CD8-positive, alpha-beta memory T cell (primary cell): Measurements from ENCODE around the gene PLA2G2C. TPM values are rescaled to one million over a fixed set of nuclear protein-coding genes. Genes with fewer than 3 reads are reported as not detected.
A peak's percentile ranks its signal among the peaks of the same experiment; 100 is the strongest.
"Not testable (repeated sequence)": the region's sequence is repeated elsewhere in the genome, so short reads cannot be mapped to it uniquely, and the experiment has no call there.

ENCODE experiments used
- CTCF ChIA-PET: fragments of 350-600 bp; sonication (Branson Sonifier 250); formaldehyde crosslinking; loops from one replicate; lab custom pipeline; 2021; ENCODE audit warnings: antibody characterized with exemption; lab: Charles Lee
- POLR2A ChIA-PET: fragments of 350-600 bp; sonication (Branson Sonifier 250); formaldehyde crosslinking; loops from one replicate; lab custom pipeline; 2021; ENCODE audit warnings: antibody characterized with exemption; lab: Charles Lee
- DNase-seq, 5 donors: peaks; one replicate each; pipeline versions ENCODE4 v3.0.0 to v3.0.0-alpha.2; 2020 to 2022; ENCODE audit warnings: mixed read lengths in 1 of 5
- H3K27ac ChIP-seq: one replicate; pipeline ENCODE4 v1.7.0; 2013; ENCODE audit warnings: low read depth, mild to moderate bottlenecking, low read length, moderate library complexity
- H3K27me3 ChIP-seq: 2 replicates; pipeline ENCODE4 v1.7.0; 2013; ENCODE audit warnings: low read length, mild to moderate bottlenecking; ENCODE audit not compliant: insufficient read depth, poor library complexity, severe bottlenecking
- H3K36me3 ChIP-seq: 2 replicates; pipeline ENCODE4 v1.7.0; 2013; ENCODE audit warnings: mild to moderate bottlenecking, low read length, moderate library complexity; ENCODE audit not compliant: insufficient read depth
- H3K4me1 ChIP-seq: 2 replicates; pipeline ENCODE4 v1.7.0; 2013; ENCODE audit warnings: mild to moderate bottlenecking, low read length, moderate library complexity; ENCODE audit not compliant: insufficient read depth
- H3K4me3 ChIP-seq: 2 replicates; pipeline ENCODE4 v1.7.0; 2013; ENCODE audit warnings: mild to moderate bottlenecking, low read length
- H3K9me3 ChIP-seq: 2 replicates; pipeline ENCODE4 v1.7.0; 2013; ENCODE audit warnings: mild to moderate bottlenecking, low read length
- H3K27ac Mint-ChIP-seq, 8 donors: one replicate each; pipeline ENCODE4 v1.8.0; 2020 to 2021; ENCODE audit warnings: mixed read lengths in 8 of 8, mild to moderate bottlenecking in 6 of 8, inconsistent platforms in 3 of 8, moderate library complexity in 3 of 8
- H3K27me3 Mint-ChIP-seq, 2 donors: one replicate each; pipeline ENCODE4 v1.8.0; 2020 to 2021; ENCODE audit warnings: mixed read lengths in 2 of 2, mild to moderate bottlenecking in 1 of 2, moderate library complexity in 1 of 2
- H3K36me3 Mint-ChIP-seq, 3 donors: one replicate each; pipeline ENCODE4 v1.8.0; 2020 to 2021; ENCODE audit warnings: mixed read lengths in 3 of 3, inconsistent platforms in 1 of 3, mild to moderate bottlenecking in 1 of 3
- H3K4me1 Mint-ChIP-seq, 3 donors: one replicate each; pipeline ENCODE4 v1.8.0; 2020 to 2021; ENCODE audit warnings: mixed read lengths in 3 of 3, inconsistent platforms in 1 of 3, mild to moderate bottlenecking in 1 of 3
- H3K4me3 Mint-ChIP-seq, 7 donors: one replicate each; pipeline ENCODE4 v1.8.0; 2020 to 2021; ENCODE audit warnings: mixed read lengths in 7 of 7, mild to moderate bottlenecking in 6 of 7, moderate library complexity in 4 of 7, inconsistent platforms in 2 of 7
- H3K9me3 Mint-ChIP-seq, 5 donors: one replicate each; pipeline ENCODE4 v1.8.0; 2020 to 2022; ENCODE audit warnings: mixed read lengths in 5 of 5, mild to moderate bottlenecking in 3 of 5, moderate library complexity in 2 of 5, inconsistent platforms in 1 of 5
- polyA plus RNA-seq: library from polyadenylated mRNA; unstranded; fragments of 300-500 nt; fragmentation: Illumina TruSeq; gene quantifications from one replicate; pipeline ENCODE4 v1.2.3, GENCODE V29; 2021
- total RNA-seq, 2 experiments: library from RNA; stranded (reverse); gene quantifications; one replicate each; pipeline ENCODE4 v1.2.3, GENCODE V29; 2021

The PLA2G2C gene
- not detected for total RNA-seq
- polyA plus RNA-seq, result not detected

DNA sequence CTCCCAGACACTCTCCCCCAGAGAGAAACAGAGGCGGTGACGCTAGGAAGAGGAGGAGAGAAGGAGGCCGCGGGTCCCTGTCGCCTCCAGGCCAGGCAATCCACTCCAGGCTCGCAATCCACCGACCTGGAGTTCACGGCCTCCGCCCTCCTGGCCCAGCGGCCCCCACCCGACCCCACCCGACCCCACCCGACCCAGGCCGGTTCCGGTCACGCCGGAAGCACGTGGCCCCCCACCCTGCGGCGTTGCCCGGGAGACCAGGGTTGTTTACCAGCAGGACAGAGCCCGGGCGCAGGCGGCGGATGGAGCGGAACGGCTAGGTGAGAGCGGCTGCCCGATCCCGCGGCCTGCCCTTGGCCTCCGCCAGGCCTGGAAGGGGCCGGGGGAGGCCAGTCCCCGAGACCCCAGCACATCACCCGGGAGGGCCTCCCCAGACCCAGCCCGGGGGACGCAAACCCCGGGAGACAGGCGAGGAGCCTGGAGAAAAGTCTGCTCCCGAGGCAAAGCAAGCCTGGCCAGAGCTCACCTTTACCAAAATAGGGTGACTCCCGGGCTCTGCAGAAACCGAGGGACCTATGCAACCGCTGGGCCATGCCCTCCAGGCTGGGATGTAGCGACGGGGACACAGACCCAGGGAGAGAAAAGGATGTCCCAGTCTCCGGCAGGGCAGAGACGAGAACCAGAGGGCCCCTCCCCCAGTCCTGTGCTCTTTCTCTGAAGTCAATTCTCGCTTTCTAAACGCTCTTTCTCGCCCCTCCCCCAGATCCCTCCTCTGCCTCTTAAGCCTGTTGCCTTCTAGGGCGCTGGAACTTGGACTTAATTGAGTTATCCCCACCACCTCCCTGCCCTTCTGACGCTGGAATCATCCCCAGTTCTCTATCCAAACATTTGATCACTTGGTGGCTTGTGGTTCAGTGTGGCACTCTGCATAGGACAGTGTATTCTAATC, at the start of gene PLA2G2C, which contains the start of gene UBXN10:
PLA2G2C (minus strand) TSS at position 685 of the 949 bp plus-strand sequence. CDS start 9,155 bp downstream, outside the sequence.
UBXN10 (plus strand) TSS at position 263 of the 949 bp plus-strand sequence. CDS start 4,466 bp downstream, outside the sequence.
- Histone ChIP-seq H3K4me1 (peaks cover 40% of the 10 kb centered on the region), H3K27me3 (no peaks in the 10 kb centered on the region), H3K36me3 (no peaks in the 10 kb centered on the region), H3K4me3 (peak within 1 kb of the TSS; percentile 75), H3K27ac (peak within 1 kb of the TSS; percentile 86), H3K9me3 (no peaks in the 10 kb centered on the region)
- peak in 4 of 5 donors; percentile 16 to 54 (median 34) for DNase-seq
- H3K4me3 Mint-ChIP-seq, result peak within 1 kb of the TSS; percentile 78 to 90 (median 83)
- ChIA-PET CTCF (interaction anchor here (1.0 to 1.5 kb wide), 2 partner anchors 26 to 35 kb away, joined by 4 to 5 read pairs; no protein-coding TSS in a partner anchor), POLR2A (no interaction called here)
- H3K36me3 Mint-ChIP-seq, result no peaks in the 10 kb centered on the region
- H3K9me3 Mint-ChIP-seq, result no peaks in the 10 kb centered on the region
- H3K4me1 Mint-ChIP-seq, result peaks cover 40 to 50% (median 46%) of the 10 kb centered on the region in 3 donors
- peak within 1 kb of the TSS; percentile 62 to 96 (median 92) for H3K27ac Mint-ChIP-seq
- H3K27me3 Mint-ChIP-seq, result peaks cover 4 to 17% of the 10 kb centered on the region in 2 donors

DNA sequence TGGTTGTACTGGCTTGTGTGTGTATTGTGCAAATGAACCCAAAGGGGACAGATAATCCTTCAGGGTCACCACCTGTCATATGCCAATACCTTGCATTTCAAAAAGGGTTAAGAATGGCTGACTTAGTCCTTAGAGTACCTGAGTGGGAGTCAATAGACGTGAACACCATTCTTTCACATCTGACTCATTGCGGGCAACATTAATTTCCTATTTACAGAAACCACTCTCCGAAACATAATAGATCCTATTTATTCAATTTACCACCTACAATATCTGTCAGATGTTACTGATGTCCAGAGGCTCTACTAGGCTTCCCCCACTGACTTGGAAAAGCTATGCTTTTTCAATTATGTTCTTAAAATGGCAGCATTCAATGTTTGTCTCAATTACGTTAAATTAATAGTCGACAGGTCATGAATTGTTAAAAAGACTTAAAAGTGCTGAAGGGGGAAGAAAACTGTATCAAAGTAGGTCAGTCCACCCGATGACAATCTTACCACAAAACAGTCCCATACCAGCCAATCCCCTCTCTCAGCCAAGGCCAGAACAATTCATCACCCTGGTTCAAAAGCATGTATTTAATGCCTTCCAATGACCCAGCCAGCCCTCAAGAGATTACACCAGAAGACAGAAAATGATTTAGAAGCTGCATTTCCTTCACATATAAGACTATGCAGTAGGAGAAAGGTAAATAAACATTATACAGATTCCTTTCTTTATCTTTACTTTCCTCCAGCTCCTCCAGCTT, 48.6 kb upstream of the PLA2G2C start:
- no peak for DNase-seq
- Mint-ChIP-seq H3K9me3 (peaks cover 0 to under 1% (median 0%) of the 10 kb centered on the region in 5 donors), H3K4me3 (no peak overlapping the region), H3K36me3 (no peaks in the 10 kb centered on the region), H3K4me1 (no peaks in the 10 kb centered on the region), H3K27ac (no peak overlapping the region), H3K27me3 (peaks cover 29 to 59% of the 10 kb centered on the region in 2 donors)
- no peaks in the 10 kb centered on the region for H3K9me3 ChIP-seq
- H3K4me1 ChIP-seq, result no peaks in the 10 kb centered on the region
- ChIA-PET CTCF (no interaction called here), POLR2A (no interaction called here)
- no peak overlapping the region for H3K4me3 ChIP-seq
- no peak overlapping the region for H3K27ac ChIP-seq
- H3K27me3 ChIP-seq, result no peaks in the 10 kb centered on the region
- H3K36me3 ChIP-seq, result no peaks in the 10 kb centered on the region

GRCh38 chr1:20233866-20234265, 47.5 kb upstream of the PLA2G2C start:
- Mint-ChIP-seq H3K4me3 (no peak overlapping the region), H3K36me3 (no peaks in the 10 kb centered on the region), H3K27ac (no peak overlapping the region), H3K4me1 (no peaks in the 10 kb centered on the region), H3K27me3 (peaks cover 29 to 62% of the 10 kb centered on the region in 2 donors), H3K9me3 (no peaks in the 10 kb centered on the region)
- H3K27ac ChIP-seq, result no peak overlapping the region
- ChIA-PET CTCF (no interaction called here), POLR2A (no interaction called here)
- H3K4me3 ChIP-seq, result no peak overlapping the region
- no peaks in the 10 kb centered on the region for H3K4me1 ChIP-seq
- H3K9me3 ChIP-seq, result no peaks in the 10 kb centered on the region
- DNase-seq, result no peak
- H3K27me3 ChIP-seq, result no peaks in the 10 kb centered on the region
- H3K36me3 ChIP-seq, result no peaks in the 10 kb centered on the region

DNA sequence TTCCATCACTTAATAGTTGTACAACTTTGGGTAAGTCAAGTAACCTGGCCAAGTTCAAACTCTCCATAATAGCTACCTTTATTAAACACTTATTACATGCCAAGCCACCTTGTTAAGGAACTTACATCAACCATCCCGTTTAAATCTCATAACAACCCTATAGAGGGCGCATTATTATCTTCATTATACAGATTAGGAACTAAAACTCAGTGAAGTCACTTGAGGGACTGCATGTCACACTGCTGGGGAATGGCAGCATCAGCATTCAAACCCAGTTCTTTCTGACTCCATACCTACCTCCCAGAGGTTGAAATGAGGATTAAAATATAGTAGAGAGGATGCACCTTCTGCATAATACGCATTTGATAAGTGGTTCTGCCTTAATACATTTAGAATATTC, 47.1 kb upstream of the PLA2G2C start:
- no peaks in the 10 kb centered on the region for H3K9me3 ChIP-seq
- peaks cover 33 to 66% of the 10 kb centered on the region in 2 donors for H3K27me3 Mint-ChIP-seq
- H3K4me1 ChIP-seq, result no peaks in the 10 kb centered on the region
- no peaks in the 10 kb centered on the region for H3K4me1 Mint-ChIP-seq
- no peak overlapping the region for H3K27ac ChIP-seq
- no peaks in the 10 kb centered on the region for H3K36me3 ChIP-seq
- peak overlapping the region in 1 of 8 donors; percentile 48 for H3K27ac Mint-ChIP-seq
- H3K27me3 ChIP-seq, result peaks cover 2% of the 10 kb centered on the region
- POLR2A ChIA-PET, result no interaction called here
- no peak for DNase-seq
- CTCF ChIA-PET, result no interaction called here
- no peaks in the 10 kb centered on the region for H3K9me3 Mint-ChIP-seq
- no peak overlapping the region for H3K4me3 Mint-ChIP-seq
- H3K4me3 ChIP-seq, result no peak overlapping the region
- H3K36me3 Mint-ChIP-seq, result no peaks in the 10 kb centered on the region

DNA sequence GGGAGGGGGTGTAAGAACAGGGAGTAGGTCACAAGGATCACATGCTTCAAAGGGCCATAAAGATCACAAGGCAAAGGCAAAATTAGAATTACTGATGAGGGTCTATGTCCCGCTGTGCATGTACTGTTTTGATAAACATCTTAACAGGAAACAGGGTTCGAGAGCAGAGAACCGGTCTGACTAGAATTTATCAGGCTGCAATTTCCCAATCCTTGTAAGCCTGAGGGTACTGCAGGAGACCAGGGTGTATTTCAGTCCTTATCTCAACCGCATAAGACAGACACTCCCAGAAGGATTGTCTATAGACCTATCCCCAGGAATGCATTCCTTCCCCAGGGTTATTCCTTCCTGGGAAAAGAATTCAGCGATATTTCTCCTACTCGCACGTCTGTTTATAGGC, 46.2 kb upstream of the PLA2G2C start:
- H3K36me3 ChIP-seq, DNase-seq, H3K27ac Mint-ChIP-seq, H3K9me3 ChIP-seq, H3K36me3 Mint-ChIP-seq, H3K27ac ChIP-seq, H3K27me3 ChIP-seq, H3K4me3 Mint-ChIP-seq, POLR2A ChIA-PET, H3K9me3 Mint-ChIP-seq, H3K4me3 ChIP-seq, H3K4me1 ChIP-seq, H3K4me1 Mint-ChIP-seq: not testable (repeated sequence)
- peaks cover 38 to 68% of the 10 kb centered on the region in 2 donors for H3K27me3 Mint-ChIP-seq
- CTCF ChIA-PET, result interaction anchor here (1.4 kb wide), 1 partner anchor 19 kb away, joined by 5 read pairs; no protein-coding TSS in a partner anchor

GRCh38 chr1:20229171-20229570, 42.9 kb upstream of the PLA2G2C start:
- peaks cover 8% of the 10 kb centered on the region for H3K27me3 ChIP-seq
- Mint-ChIP-seq H3K27me3 (peaks cover 39 to 74% of the 10 kb centered on the region in 2 donors), H3K4me3 (no peak overlapping the region), H3K36me3 (no peaks in the 10 kb centered on the region), H3K9me3 (no peaks in the 10 kb centered on the region), H3K4me1 (no peaks in the 10 kb centered on the region), H3K27ac (no peak overlapping the region)
- H3K4me1 ChIP-seq, result no peaks in the 10 kb centered on the region
- H3K27ac ChIP-seq, result no peak overlapping the region
- no peaks in the 10 kb centered on the region for H3K9me3 ChIP-seq
- no peak for DNase-seq
- H3K36me3 ChIP-seq, result no peaks in the 10 kb centered on the region
- CTCF ChIA-PET, result interaction anchor here (2.0 kb wide), 1 partner anchor 17 kb away, joined by 7 read pairs; no protein-coding TSS in a partner anchor
- POLR2A ChIA-PET, result no interaction called here
- H3K4me3 ChIP-seq, result no peak overlapping the region

DNA sequence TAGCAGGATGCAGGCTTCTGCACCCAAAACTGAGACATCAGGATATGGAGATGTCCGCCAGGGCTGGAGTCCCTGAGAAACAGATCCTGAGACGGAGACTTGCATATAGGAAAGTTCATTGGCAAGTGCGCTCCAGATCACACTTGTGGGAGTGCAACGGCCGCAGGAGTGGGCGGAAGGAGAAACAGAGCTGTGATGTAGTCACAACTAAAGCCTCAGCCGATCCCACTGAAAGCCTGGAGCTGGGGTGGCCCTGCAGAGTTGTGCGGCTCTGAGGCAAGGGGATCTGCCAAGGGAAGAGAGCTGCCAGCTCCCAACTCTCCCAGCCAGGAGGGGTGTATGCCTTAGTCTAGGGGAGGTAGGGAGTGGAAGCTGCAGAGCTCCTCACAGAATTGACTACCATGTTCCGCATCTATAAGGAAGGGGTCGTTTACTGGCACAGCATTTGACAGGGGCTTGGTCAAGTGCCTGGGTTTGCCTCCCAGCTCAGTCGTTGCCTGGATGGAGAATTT, 42.1 kb upstream of the PLA2G2C start:
- H3K27ac Mint-ChIP-seq, result no peak overlapping the region
- POLR2A ChIA-PET, result no interaction called here
- H3K27me3 ChIP-seq, result peaks cover 11% of the 10 kb centered on the region

More for the DNA sequence above, 42.1 kb upstream of the PLA2G2C start:
- Histone ChIP-seq H3K36me3 (no peaks in the 10 kb centered on the region), H3K27ac (no peak overlapping the region), H3K4me1 (no peaks in the 10 kb centered on the region), H3K4me3 (no peak overlapping the region), H3K9me3 (no peaks in the 10 kb centered on the region)
- Mint-ChIP-seq H3K36me3 (no peaks in the 10 kb centered on the region), H3K27me3 (peaks cover 35 to 73% of the 10 kb centered on the region in 2 donors), H3K4me1 (no peaks in the 10 kb centered on the region), H3K9me3 (no peaks in the 10 kb centered on the region), H3K4me3 (no peak overlapping the region)
- DNase-seq, result no peak
- CTCF ChIA-PET, result interaction anchor here (1.3 to 2.0 kb wide), 2 partner anchors 12 to 16 kb away, joined by 3 to 7 read pairs; no protein-coding TSS in a partner anchor
